GM12801 (cell line): ENCODE results near the gene TEX22.

ENCODE experiments used
- CTCF ChIP-seq: IDR thresholded peaks from one replicate; pipeline ENCODE4 v1.5.1; 2011; ENCODE audit warnings: control low read depth; ENCODE audit not compliant: insufficient read length; ENCODE audit errors: extremely low read depth

TEX22 gene

GRCh38 chr14:105418269-105419194 is 20.2 kb downstream of the TEX22 start:
- TF ChIP-seq CTCF: no peak

GRCh38 chr14:105419195-105420091 is 21.1 kb downstream of the TEX22 start, which contains the start of gene MTA1:
TSS of gene MTA1 (plus strand) at chr14:105419827. CDS start at chr14:105420036, 209 bp downstream.
- TF ChIP-seq CTCF: no peak

- TF ChIP-seq CTCF: no peak
Measured at GRCh38 chr14:105420101-105420973, 22.0 kb downstream of the TEX22 start.

- TF ChIP-seq CTCF: no peak
Measured at GRCh38 chr14:105420974-105421674, 22.8 kb downstream of the TEX22 start.

- TF ChIP-seq CTCF: no peak
Measured at GRCh38 chr14:105421723-105422615, 23.6 kb downstream of the TEX22 start.
